C4-2B (cell line): ENCODE results near the gene HIVEP2.

Experiments used
- ZFX ChIP-seq: fragments of 450-650 bp; IDR thresholded peaks from 2 replicates; pipeline ENCODE4 v1.6.1; 2017
- TF ChIP-seq, protein P1 (sequence below): fragments of 450-650 bp; conservative IDR thresholded peaks from 2 replicates; pipeline ENCODE4 v1.5.1; 2017; ENCODE audit warnings: mild to moderate bottlenecking

DNA sequence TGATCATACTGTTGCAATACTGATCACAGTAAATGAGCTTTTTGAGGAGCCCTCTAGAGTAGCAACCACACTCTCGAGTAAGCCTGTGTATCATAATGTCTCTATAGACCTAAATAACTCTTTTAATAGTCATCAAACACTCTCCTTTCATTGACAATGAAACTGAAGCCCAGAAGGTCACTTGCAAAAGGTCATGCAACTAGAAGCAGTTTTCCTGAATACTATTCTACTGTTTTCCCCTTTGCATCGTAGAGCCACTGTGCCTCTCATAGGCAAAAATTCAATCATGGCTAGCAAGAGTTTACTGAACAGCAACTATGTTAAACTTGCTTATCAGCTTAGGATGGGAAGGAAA, 105.3 kb downstream of the HIVEP2 start:
- TF ChIP-seq, protein P1, sequence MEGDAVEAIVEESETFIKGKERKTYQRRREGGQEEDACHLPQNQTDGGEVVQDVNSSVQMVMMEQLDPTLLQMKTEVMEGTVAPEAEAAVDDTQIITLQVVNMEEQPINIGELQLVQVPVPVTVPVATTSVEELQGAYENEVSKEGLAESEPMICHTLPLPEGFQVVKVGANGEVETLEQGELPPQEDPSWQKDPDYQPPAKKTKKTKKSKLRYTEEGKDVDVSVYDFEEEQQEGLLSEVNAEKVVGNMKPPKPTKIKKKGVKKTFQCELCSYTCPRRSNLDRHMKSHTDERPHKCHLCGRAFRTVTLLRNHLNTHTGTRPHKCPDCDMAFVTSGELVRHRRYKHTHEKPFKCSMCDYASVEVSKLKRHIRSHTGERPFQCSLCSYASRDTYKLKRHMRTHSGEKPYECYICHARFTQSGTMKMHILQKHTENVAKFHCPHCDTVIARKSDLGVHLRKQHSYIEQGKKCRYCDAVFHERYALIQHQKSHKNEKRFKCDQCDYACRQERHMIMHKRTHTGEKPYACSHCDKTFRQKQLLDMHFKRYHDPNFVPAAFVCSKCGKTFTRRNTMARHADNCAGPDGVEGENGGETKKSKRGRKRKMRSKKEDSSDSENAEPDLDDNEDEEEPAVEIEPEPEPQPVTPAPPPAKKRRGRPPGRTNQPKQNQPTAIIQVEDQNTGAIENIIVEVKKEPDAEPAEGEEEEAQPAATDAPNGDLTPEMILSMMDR = no peak
- TF ChIP-seq ZFX = no peak
